ENCODE data around the gene KCNIP1. TPM values are rescaled to one million over a fixed set of nuclear protein-coding genes. Genes with fewer than 3 reads are reported as not detected.

Gene KCNIP1
- total RNA-seq, 1 experiment from 2014 or later = not detected

DNA sequence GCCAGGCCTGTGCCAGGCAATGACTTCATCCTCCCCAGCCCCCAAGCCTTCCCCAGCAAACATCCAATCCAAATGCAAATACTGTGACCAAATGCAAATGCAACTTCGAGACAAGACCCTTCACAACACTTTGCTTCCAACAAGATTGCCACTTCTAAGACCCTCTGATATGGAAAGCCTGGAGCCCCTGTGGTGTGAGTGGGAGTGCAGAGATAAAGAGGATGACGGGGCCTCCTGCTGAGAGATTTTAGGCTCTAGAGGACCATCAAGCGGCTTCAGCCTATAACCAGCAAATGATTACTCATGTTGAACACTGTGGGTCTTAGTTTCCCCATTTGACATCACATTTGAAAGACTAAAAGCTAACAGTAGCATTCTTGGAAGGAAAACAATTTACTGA, 233.1 kb downstream of the KCNIP1 start:
- CTCF ChIA-PET = no interaction called here
- no peak for DNase-seq
- peaks cover 3% of the 10 kb centered on the region for H3K9me3 Mint-ChIP-seq (ENCODE audit: low read depth, unreplicated experiment)
- TF ChIP-seq, protein P1, sequence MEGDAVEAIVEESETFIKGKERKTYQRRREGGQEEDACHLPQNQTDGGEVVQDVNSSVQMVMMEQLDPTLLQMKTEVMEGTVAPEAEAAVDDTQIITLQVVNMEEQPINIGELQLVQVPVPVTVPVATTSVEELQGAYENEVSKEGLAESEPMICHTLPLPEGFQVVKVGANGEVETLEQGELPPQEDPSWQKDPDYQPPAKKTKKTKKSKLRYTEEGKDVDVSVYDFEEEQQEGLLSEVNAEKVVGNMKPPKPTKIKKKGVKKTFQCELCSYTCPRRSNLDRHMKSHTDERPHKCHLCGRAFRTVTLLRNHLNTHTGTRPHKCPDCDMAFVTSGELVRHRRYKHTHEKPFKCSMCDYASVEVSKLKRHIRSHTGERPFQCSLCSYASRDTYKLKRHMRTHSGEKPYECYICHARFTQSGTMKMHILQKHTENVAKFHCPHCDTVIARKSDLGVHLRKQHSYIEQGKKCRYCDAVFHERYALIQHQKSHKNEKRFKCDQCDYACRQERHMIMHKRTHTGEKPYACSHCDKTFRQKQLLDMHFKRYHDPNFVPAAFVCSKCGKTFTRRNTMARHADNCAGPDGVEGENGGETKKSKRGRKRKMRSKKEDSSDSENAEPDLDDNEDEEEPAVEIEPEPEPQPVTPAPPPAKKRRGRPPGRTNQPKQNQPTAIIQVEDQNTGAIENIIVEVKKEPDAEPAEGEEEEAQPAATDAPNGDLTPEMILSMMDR (IDR thresholded peaks at IDR 0.05; ENCODE audit: unreplicated experiment) = no peak
- no peaks in the 10 kb centered on the region for H3K4me1 Mint-ChIP-seq (ENCODE audit: low read depth, unreplicated experiment)
- BruUV-seq (replicated peaks) = no TSS peak
- intact Hi-C loops (cut with micrococcal nuclease; ENCODE audit: unreplicated experiment) = no loop called here
- no peaks in the 10 kb centered on the region for H3K36me3 Mint-ChIP-seq (ENCODE audit: insufficient read depth, unreplicated experiment)
- H3K27me3 Mint-ChIP-seq (ENCODE audit: unreplicated experiment) = peaks cover 49% of the 10 kb centered on the region
- H3K4me3 Mint-ChIP-seq (ENCODE audit: low read depth, unreplicated experiment) = no peak overlapping the region
- H3K27ac Mint-ChIP-seq (ENCODE audit: unreplicated experiment) = no peak overlapping the region

- DNase-seq = no peak
- TF ChIP-seq, protein P1 (IDR thresholded peaks at IDR 0.05; ENCODE audit: unreplicated experiment) = no peak
- CTCF ChIA-PET = no interaction called here
- Mint-ChIP-seq H3K9me3 (ENCODE audit: low read depth, unreplicated experiment) (peaks cover 3% of the 10 kb centered on the region), H3K27ac (ENCODE audit: unreplicated experiment) (no peak overlapping the region), H3K36me3 (ENCODE audit: insufficient read depth, unreplicated experiment) (no peaks in the 10 kb centered on the region), H3K4me3 (ENCODE audit: low read depth, unreplicated experiment) (no peak overlapping the region), H3K27me3 (ENCODE audit: unreplicated experiment) (peaks cover 44% of the 10 kb centered on the region), H3K4me1 (ENCODE audit: low read depth, unreplicated experiment) (no peaks in the 10 kb centered on the region)
- intact Hi-C loops (cut with micrococcal nuclease; ENCODE audit: unreplicated experiment) = no loop called here
- BruUV-seq (replicated peaks) = no TSS peak
These were observed 233.8 kb downstream of the KCNIP1 start for GRCh38 chr5:170737591-170737990.

GRCh38 chr5:170738840-170739239, 235.0 kb downstream of the KCNIP1 start:
- intact Hi-C loops (cut with micrococcal nuclease; ENCODE audit: unreplicated experiment) = no loop called here
- DNase-seq = no peak
- Mint-ChIP-seq H3K4me1 (ENCODE audit: low read depth, unreplicated experiment) (peaks cover under 1% of the 10 kb centered on the region), H3K9me3 (ENCODE audit: low read depth, unreplicated experiment) (peaks cover 3% of the 10 kb centered on the region), H3K27me3 (ENCODE audit: unreplicated experiment) (peaks cover 32% of the 10 kb centered on the region), H3K27ac (ENCODE audit: unreplicated experiment) (no peak overlapping the region), H3K4me3 (ENCODE audit: low read depth, unreplicated experiment) (no peak overlapping the region), H3K36me3 (ENCODE audit: insufficient read depth, unreplicated experiment) (peaks cover 8% of the 10 kb centered on the region)
- BruUV-seq (replicated peaks) = no TSS peak
- CTCF ChIA-PET = no interaction called here
- TF ChIP-seq, protein P1 (IDR thresholded peaks at IDR 0.05; ENCODE audit: unreplicated experiment) = no peak

DNA sequence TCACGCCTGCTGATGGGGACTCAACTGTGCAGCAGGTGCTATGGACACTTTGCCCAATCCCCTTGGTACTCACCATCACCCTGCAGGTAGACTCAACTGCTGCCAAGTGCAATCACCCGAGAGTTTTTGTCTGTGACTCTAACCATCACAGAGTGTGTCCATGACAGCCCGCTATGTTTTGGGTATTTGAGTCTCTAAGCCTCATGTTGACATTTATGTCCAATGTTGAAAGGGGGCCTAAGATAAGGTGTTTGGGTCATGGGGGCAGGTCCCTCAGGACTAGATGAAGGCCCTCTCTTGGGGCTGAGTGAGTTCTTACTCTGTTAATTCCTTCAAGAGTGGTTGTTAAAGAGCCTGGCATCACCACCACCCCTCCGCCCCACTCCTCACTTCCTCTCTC, 235.6 kb downstream of the KCNIP1 start:
- Mint-ChIP-seq H3K9me3 (ENCODE audit: low read depth, unreplicated experiment) (peaks cover 3% of the 10 kb centered on the region), H3K27ac (ENCODE audit: unreplicated experiment) (no peak overlapping the region), H3K27me3 (ENCODE audit: unreplicated experiment) (peaks cover 26% of the 10 kb centered on the region), H3K4me3 (ENCODE audit: low read depth, unreplicated experiment) (no peak overlapping the region), H3K4me1 (ENCODE audit: low read depth, unreplicated experiment) (peaks cover 7% of the 10 kb centered on the region), H3K36me3 (ENCODE audit: insufficient read depth, unreplicated experiment) (peaks cover 14% of the 10 kb centered on the region)
- no TSS peak for BruUV-seq (replicated peaks)
- intact Hi-C loops (cut with micrococcal nuclease; ENCODE audit: unreplicated experiment) = no loop called here
- no peak for DNase-seq
- TF ChIP-seq, protein P1 (IDR thresholded peaks at IDR 0.05; ENCODE audit: unreplicated experiment) = no peak
- CTCF ChIA-PET = no interaction called here
